ENCODE results near the gene DPEP3.

GRCh38 chr16:67993207-67994039 lies 13.1 kb upstream of the DPEP3 start:
- TF ChIP-seq CTCF (IDR thresholded peaks at IDR 0.05; ENCODE audit: low read length) (peak; percentile 92), EZH2 (optimal IDR thresholded peaks at IDR 0.05; ENCODE audit: low read depth, low read length) (no peak)
